A673 (cell line): Measurements from ENCODE around the gene FITM1. TPM values are rescaled to one million over a fixed set of nuclear protein-coding genes. Genes with fewer than 3 reads are reported as not detected.

Experiments used
- BruUV-seq: library from RNA; stranded (reverse); fragments of 400-500 nt; replicated peaks from 2 replicates; lab custom pipeline; 2021; lab: Mats Ljungman, UMichigan
- CTCF ChIA-PET: fragments of 300-600 bp; sonication (Branson Sonifier 250); formaldehyde crosslinking; loops from one replicate; lab custom pipeline; 2022; ENCODE audit warnings: antibody characterized with exemption; lab: Charles Lee
- POLR2A ChIA-PET: fragments of 300-600 bp; sonication (Branson Sonifier 250); formaldehyde crosslinking; loops from one replicate; lab custom pipeline; 2022; ENCODE audit warnings: antibody characterized with exemption; ENCODE audit not compliant: low non-redundant PET; lab: Charles Lee
- DNase-seq: peaks from one replicate; pipeline ENCODE4 v3.0.0-alpha.2; 2015; ENCODE audit warnings: low spot score
- H3K27ac ChIP-seq: fragments of 200-600 bp; sonication (generic); 2 replicates; pipeline ENCODE4 v1.5.1; 2016; ENCODE audit warnings: mixed run types, low read depth, mild to moderate bottlenecking, mixed read lengths, antibody characterized with exemption, low read length; ENCODE audit not compliant: poor library complexity, severe bottlenecking
- H3K27me3 ChIP-seq: fragments of 200-600 bp; sonication (generic); replicated peaks from 2 replicates; pipeline ENCODE4 v1.6.1; 2017; ENCODE audit warnings: mixed run types, low read depth, mild to moderate bottlenecking, mixed read lengths, antibody characterized with exemption, low read length; ENCODE audit not compliant: insufficient read depth, poor library complexity
- H3K36me3 ChIP-seq: fragments of 200-600 bp; sonication (generic); 2 replicates; pipeline ENCODE4 v1.6.1; 2016; ENCODE audit warnings: mixed run types, mild to moderate bottlenecking, mixed read lengths, antibody characterized with exemption, low read length; ENCODE audit not compliant: insufficient read depth, poor library complexity, severe bottlenecking
- H3K4me1 ChIP-seq: fragments of 200-600 bp; sonication (generic); 2 replicates; pipeline ENCODE4 v1.6.1; 2017; ENCODE audit warnings: mixed run types, mild to moderate bottlenecking, mixed read lengths, antibody characterized with exemption, low read length; ENCODE audit not compliant: insufficient read depth, poor library complexity, severe bottlenecking
- H3K4me3 ChIP-seq: fragments of 200-600 bp; sonication (generic); 2 replicates; pipeline ENCODE4 v1.5.1; 2016; ENCODE audit warnings: low read depth, mixed run types, mild to moderate bottlenecking, mixed read lengths, low read length; ENCODE audit not compliant: poor library complexity, severe bottlenecking
- H3K9me3 ChIP-seq: fragments of 200-600 bp; sonication (generic); 2 replicates; pipeline ENCODE4 v1.6.1; 2016; ENCODE audit warnings: mixed run types, low read depth, mild to moderate bottlenecking, mixed read lengths, antibody characterized with exemption, low read length; ENCODE audit not compliant: poor library complexity, severe bottlenecking
- EZH2 ChIP-seq: fragments of 200-600 bp; sonication (generic); IDR thresholded peaks from 2 replicates; pipeline ENCODE4 v1.6.1; 2017; ENCODE audit warnings: borderline replicate concordance, low read depth, mild to moderate bottlenecking, mixed read lengths, antibody characterized with exemption, low read length; ENCODE audit not compliant: poor library complexity, severe bottlenecking
- intact Hi-C: fragments of 100-400 bp; cut with micrococcal nuclease; formaldehyde crosslinking; loops from one replicate; pipeline ENCODE4 v1.10.0; 2022; ENCODE audit not compliant: unreplicated experiment
- total RNA-seq: library from RNA; stranded (reverse); gene quantifications from 2 replicates; pipeline ENCODE4 v1.2.3, GENCODE V29; 2021
- TF ChIP-seq, protein P1 (sequence below): fragments of 300-800, 200-600 bp; sonication (generic); conservative IDR thresholded peaks from 2 replicates; pipeline ENCODE4 v1.5.1; 2017; ENCODE audit warnings: low read depth, mild to moderate bottlenecking, antibody characterized with exemption, low read length, moderate library complexity, mixed read lengths

FITM1 gene
- total RNA-seq, 1 experiment from 2014 or later: not detected

DNA sequence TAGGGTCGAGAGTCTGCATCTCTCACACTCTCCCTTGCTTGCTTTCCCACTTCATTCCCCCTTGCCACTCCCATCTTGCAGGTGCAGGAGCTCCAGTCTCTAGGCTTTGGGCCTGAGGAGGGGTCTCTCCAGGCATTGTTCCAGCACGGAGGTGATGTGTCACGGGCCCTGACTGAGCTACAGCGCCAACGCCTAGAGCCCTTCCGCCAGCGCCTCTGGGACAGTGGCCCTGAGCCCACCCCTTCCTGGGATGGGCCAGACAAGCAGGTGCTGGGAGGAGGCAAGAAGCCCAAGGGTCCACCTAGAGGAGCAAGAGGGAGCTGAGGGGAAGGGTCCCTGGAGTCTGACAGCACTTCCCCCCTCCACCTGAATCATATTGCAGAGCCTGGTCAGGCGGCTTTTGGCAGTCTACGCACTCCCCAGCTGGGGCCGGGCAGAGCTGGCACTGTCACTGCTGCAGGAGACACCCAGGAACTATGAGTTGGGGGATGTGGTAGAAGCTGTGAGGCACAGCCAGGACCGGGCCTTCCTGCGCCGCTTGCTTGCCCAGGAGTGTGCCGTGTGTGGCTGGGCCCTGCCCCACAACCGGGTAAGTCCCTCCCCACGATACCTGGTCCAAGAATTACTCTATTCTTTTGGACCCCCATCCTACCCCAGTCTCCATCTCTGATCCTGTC, 21.1 kb downstream of the FITM1 start:
- Histone ChIP-seq H3K27ac (no peak overlapping the region), H3K36me3 (peaks cover 55% of the 10 kb centered on the region)
- POLR2A ChIA-PET: no interaction called here

DNA sequence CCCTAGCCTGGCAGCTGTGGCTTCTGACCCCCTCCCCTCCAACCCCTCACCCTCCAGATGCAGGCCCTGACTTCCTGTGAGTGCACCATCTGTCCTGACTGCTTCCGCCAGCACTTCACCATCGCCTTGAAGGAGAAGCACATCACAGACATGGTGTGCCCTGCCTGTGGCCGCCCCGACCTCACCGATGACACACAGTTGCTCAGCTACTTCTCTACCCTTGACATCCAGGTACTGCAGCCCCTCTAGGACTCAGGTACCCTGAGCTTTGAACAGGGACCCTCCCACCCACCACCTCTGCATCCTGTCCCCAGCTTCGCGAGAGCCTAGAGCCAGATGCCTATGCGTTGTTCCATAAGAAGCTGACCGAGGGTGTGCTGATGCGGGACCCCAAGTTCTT, 24.6 kb downstream of the FITM1 start:
- Histone ChIP-seq H3K27me3 (no peaks in the 10 kb centered on the region), H3K4me1 (no peaks in the 10 kb centered on the region), H3K36me3 (peaks cover 64% of the 10 kb centered on the region), H3K27ac (no peak overlapping the region), H3K9me3 (no peaks in the 10 kb centered on the region), H3K4me3 (no peak overlapping the region)
- CTCF ChIA-PET: no interaction called here
- BruUV-seq: no TSS peak
- POLR2A ChIA-PET: interaction anchor here (0.7 kb wide), 1 partner anchor 8 kb away, joined by 6 read pairs; no protein-coding TSS in a partner anchor
- DNase-seq: no peak
- intact Hi-C loops: no loop called here
- no peak for TF ChIP-seq EZH2
- TF ChIP-seq, protein P1, sequence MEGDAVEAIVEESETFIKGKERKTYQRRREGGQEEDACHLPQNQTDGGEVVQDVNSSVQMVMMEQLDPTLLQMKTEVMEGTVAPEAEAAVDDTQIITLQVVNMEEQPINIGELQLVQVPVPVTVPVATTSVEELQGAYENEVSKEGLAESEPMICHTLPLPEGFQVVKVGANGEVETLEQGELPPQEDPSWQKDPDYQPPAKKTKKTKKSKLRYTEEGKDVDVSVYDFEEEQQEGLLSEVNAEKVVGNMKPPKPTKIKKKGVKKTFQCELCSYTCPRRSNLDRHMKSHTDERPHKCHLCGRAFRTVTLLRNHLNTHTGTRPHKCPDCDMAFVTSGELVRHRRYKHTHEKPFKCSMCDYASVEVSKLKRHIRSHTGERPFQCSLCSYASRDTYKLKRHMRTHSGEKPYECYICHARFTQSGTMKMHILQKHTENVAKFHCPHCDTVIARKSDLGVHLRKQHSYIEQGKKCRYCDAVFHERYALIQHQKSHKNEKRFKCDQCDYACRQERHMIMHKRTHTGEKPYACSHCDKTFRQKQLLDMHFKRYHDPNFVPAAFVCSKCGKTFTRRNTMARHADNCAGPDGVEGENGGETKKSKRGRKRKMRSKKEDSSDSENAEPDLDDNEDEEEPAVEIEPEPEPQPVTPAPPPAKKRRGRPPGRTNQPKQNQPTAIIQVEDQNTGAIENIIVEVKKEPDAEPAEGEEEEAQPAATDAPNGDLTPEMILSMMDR: no peak

More for the DNA sequence above, 21.1 kb downstream of the FITM1 start:
- TF ChIP-seq, protein P1: no peak
- TF ChIP-seq EZH2: no peak
- H3K4me3 ChIP-seq: no peak overlapping the region
- no peaks in the 10 kb centered on the region for H3K9me3 ChIP-seq
- H3K4me1 ChIP-seq: peaks cover 5% of the 10 kb centered on the region
- no peaks in the 10 kb centered on the region for H3K27me3 ChIP-seq
- intact Hi-C loops: no loop called here
- no peak for DNase-seq
- CTCF ChIA-PET: no interaction called here
- no TSS peak for BruUV-seq

DNA sequence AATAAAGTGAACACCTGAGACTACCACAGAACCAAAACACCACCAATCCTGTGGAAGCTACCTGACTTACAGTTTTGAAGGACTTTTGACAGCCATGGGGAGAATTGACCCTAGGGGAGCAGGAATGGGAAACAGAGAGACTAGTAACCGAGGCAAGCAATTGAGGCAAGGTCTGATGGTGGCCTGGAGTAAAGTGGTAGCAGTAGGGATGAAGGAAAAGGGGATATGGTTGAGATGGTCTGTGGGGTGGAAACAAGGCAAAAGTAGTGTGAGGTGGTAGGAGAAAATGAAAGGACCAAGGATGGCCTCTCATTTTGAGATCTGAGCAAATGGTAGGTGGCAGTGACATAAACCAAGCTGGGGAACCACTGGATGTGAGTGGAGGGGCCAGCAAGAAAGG, 26.4 kb downstream of the FITM1 start:
- no TSS peak for BruUV-seq
- CTCF ChIA-PET: no interaction called here
- TF ChIP-seq, protein P1: no peak
- TF ChIP-seq EZH2: no peak
- intact Hi-C loops: no loop called here
- Histone ChIP-seq H3K9me3 (no peaks in the 10 kb centered on the region), H3K27ac (no peak overlapping the region), H3K27me3 (no peaks in the 10 kb centered on the region), H3K4me3 (no peak overlapping the region), H3K36me3 (peaks cover 56% of the 10 kb centered on the region), H3K4me1 (peaks cover 5% of the 10 kb centered on the region)
- DNase-seq: no peak
- POLR2A ChIA-PET: no interaction called here
